Panc1 (cell line): ENCODE results near the gene UQCC5. TPM values are rescaled to one million over a fixed set of nuclear protein-coding genes. Genes with fewer than 3 reads are reported as not detected.

Experiments used
- ATAC-seq: fragments of 200-7000 bp; cut with Tn5 transposase; 2 replicates; pipeline ENCODE4 v1.9.1; 2020; ENCODE audit warnings: mild to moderate bottlenecking, moderate library complexity
- BruUV-seq: library from RNA; stranded (reverse); fragments of 400-500 nt; replicated peaks from 2 replicates; lab custom pipeline; 2021; lab: Mats Ljungman, UMichigan
- CTCF ChIA-PET: fragments of 300-600 bp; sonication (Branson Sonifier 250); formaldehyde crosslinking; loops from one replicate; lab custom pipeline; 2022; ENCODE audit warnings: antibody characterized with exemption; lab: Charles Lee
- POLR2A ChIA-PET: fragments of 300-600 bp; sonication (Branson Sonifier 250); formaldehyde crosslinking; loops from one replicate; lab custom pipeline; 2022; ENCODE audit warnings: antibody characterized with exemption; lab: Charles Lee
- DNase-seq: peaks from one replicate; pipeline ENCODE4 v3.0.0-alpha.2; 2010; ENCODE audit warnings: low read depth, low spot score
- H3K27ac ChIP-seq: 2 replicates; pipeline ENCODE4 v1.5.1; 2011; ENCODE audit warnings: mild to moderate bottlenecking, low read length, inconsistent platforms
- H3K27me3 ChIP-seq: fragments of 200-500 bp; sonication (Bioruptor generic); 2 replicates; pipeline ENCODE4 v1.6.0; 2014; ENCODE audit warnings: low read length, inconsistent platforms; ENCODE audit not compliant: control insufficient read depth, insufficient read depth
- H3K36me3 ChIP-seq: fragments of 200-500 bp; sonication (Bioruptor generic); 2 replicates; pipeline ENCODE4 v1.5.1; 2014; ENCODE audit warnings: inconsistent platforms, mild to moderate bottlenecking, low read length, moderate library complexity; ENCODE audit not compliant: control insufficient read depth, insufficient read depth
- H3K4me1 ChIP-seq: 2 replicates; pipeline ENCODE4 v1.5.1; 2011; ENCODE audit warnings: inconsistent platforms, mild to moderate bottlenecking, low read length, moderate library complexity; ENCODE audit not compliant: control insufficient read depth, insufficient read depth
- H3K4me3 ChIP-seq, 2 experiments: 2 replicates each; pipeline ENCODE4 v1.5.1; 2011 to 2012; ENCODE audit warnings: low read depth in 2 of 2, low read length in 2 of 2, mild to moderate bottlenecking in 2 of 2, inconsistent platforms in 1 of 2, moderate library complexity in 1 of 2
- H3K9me3 ChIP-seq: fragments of 200-500 bp; sonication (Bioruptor generic); 2 replicates; pipeline ENCODE4 v1.5.1; 2014; ENCODE audit warnings: low read depth, mild to moderate bottlenecking, inconsistent platforms, low read length, moderate library complexity; ENCODE audit not compliant: control insufficient read depth, insufficient read depth
- CTCF ChIP-seq: fragments of 450-650 bp; IDR thresholded peaks from 2 replicates; pipeline ENCODE4 v1.5.1; 2017; ENCODE audit warnings: mild to moderate bottlenecking
- REST ChIP-seq, 2 experiments: IDR thresholded peaks; 2 replicates each; pipeline ENCODE4 v1.6.1; 2011 to 2012; ENCODE audit warnings: low read depth in 2 of 2, control low read depth in 1 of 2, low read length in 1 of 2, mild to moderate bottlenecking in 1 of 2, moderate library complexity in 1 of 2; ENCODE audit not compliant: insufficient read depth in 1 of 2
- SIN3A ChIP-seq: IDR thresholded peaks from 2 replicates; pipeline ENCODE4 v1.6.1; 2012; ENCODE audit warnings: low read depth, mild to moderate bottlenecking, low read length, moderate library complexity, borderline replicate concordance; ENCODE audit not compliant: insufficient read depth
- TCF7L2 ChIP-seq: IDR thresholded peaks from 2 replicates; pipeline ENCODE4 v1.6.1; 2011; ENCODE audit warnings: mild to moderate bottlenecking, low read depth, low read length, inconsistent platforms
- in situ Hi-C: cut with HindIII; loops from 2 replicates; pipeline ENCODE4 v1.10.0; 2016; ENCODE audit warnings: low sequenced_read_pairs, low pct_unique_long_range_greater_than_20kb
- intact Hi-C: fragments of 100-400 bp; cut with micrococcal nuclease; formaldehyde crosslinking; loops from one replicate; pipeline ENCODE4 v1.10.0; 2022; ENCODE audit not compliant: unreplicated experiment
- total RNA-seq: library from RNA; stranded (reverse); gene quantifications from one replicate; pipeline ENCODE4 v1.2.1, GENCODE V29; 2021; ENCODE audit not compliant: unreplicated experiment

The UQCC5 gene
- total RNA-seq, 1 experiment from 2014 or later = 27.3 TPM

GRCh38 chr3:52527039-52527731 lies 9.2 kb upstream of the UQCC5 start:
- in situ Hi-C loops = no loop called here
- CTCF ChIA-PET = interaction anchor here (0.6 kb wide), 1 partner anchor 154 kb away, joined by 5 read pairs; no protein-coding TSS in a partner anchor

More at GRCh38 chr3:52527039-52527731, 9.2 kb upstream of the UQCC5 start:
- BruUV-seq = no TSS peak
- Histone ChIP-seq H3K27ac (no peak overlapping the region), H3K27me3 (no peaks in the 10 kb centered on the region), H3K4me3 (no peak overlapping the region), H3K4me1 (no peaks in the 10 kb centered on the region; the same call in none of the 2 replicates), H3K9me3 (no peaks in the 10 kb centered on the region), H3K36me3 (no peaks in the 10 kb centered on the region)
- intact Hi-C loops = no loop called here
- no peak for DNase-seq
- POLR2A ChIA-PET = interaction anchor here (0.9 to 1.3 kb wide), 2 partner anchors 9 to 15 kb away, joined by 3 to 6 read pairs; partner anchors contain the start of gene UQCC5
- TF ChIP-seq TCF7L2 (no peak), REST (IDR thresholded peaks at IDR 0.05; ENCODE audit: insufficient read depth in 1 of 2, low read depth in 2 of 2, low read length in 1 of 2) (no peak), SIN3A (no peak), CTCF (no peak)
- no peak for ATAC-seq
